CD4-positive, alpha-beta T cell treated with Interleukin-21 for 1 hour (primary cell): Measurements from ENCODE around the gene RAVER2.

Experiments
- DNase-seq: peaks from one replicate; pipeline ENCODE4 v3.0.0-alpha.2; 2020

Gene RAVER2

DNA sequence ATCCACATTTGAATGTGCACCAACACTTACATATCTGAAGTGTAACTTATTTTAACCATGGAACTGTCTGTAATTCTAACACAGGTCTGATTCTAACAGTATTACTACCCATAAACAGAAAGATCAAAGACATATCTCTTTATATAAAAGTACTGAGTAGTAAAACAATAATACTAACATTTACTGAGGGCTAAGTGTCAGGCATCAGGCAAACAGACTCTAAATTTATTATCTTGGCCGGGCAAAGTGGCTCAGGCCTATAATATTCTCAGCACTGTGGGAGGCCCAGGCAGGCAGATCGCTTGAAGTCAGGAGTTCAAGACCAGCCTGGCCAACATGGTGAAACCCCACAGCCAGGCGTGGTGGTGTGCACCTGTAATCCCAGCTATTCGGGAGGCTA, 135.6 kb downstream of the RAVER2 start:
- no peak for DNase-seq

DNA sequence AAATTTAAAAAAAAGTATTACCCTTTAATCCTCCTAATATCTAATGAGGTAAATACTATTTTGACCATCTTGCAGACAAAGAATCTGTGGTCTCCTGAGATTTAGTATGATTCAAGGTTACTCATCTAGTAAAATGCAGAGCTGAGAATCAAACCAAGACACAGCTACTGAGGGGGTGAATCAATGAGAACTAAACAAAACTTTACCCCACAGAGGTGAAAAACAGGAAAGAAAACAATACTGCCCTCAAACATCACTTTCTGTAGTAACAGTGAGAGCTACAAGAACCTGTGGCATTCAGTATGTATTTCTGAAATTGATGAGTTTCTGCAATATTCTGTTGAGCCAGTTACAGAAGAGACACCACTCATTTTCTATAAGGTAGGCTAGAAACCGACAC, 136.4 kb downstream of the RAVER2 start:
- no peak for DNase-seq
